MG63 (cell line): Measurements from ENCODE around the gene PRKCA. TPM values are rescaled to one million over a fixed set of nuclear protein-coding genes. Genes with fewer than 3 reads are reported as not detected.

ENCODE experiments used
- DNase-seq: peaks from one replicate; pipeline ENCODE4 v3.0.0-alpha.2; 2020
- H3K27me3 ChIP-seq: fragments of 250-450 bp; sonication (Bioruptor Pico); 2 replicates; pipeline ENCODE4 v1.5.1; 2020; ENCODE audit warnings: mild to moderate bottlenecking, moderate library complexity
- H3K36me3 ChIP-seq: fragments of 250-450 bp; sonication (Bioruptor Pico); 2 replicates; pipeline ENCODE4 v1.5.1; 2020; ENCODE audit warnings: mild to moderate bottlenecking, moderate library complexity
- H3K4me3 ChIP-seq: fragments of 250-450 bp; sonication (Bioruptor Pico); 2 replicates; pipeline ENCODE4 v1.5.1; 2020; ENCODE audit warnings: mild to moderate bottlenecking, moderate library complexity
- H3K9me3 ChIP-seq: fragments of 250-450 bp; sonication (Bioruptor Pico); 2 replicates; pipeline ENCODE4 v1.5.1; 2020; ENCODE audit warnings: mild to moderate bottlenecking, moderate library complexity
- total RNA-seq: library from RNA; depleted of rRNA; stranded (reverse); fragments of >200 nt; shearing (Covaris generic); gene quantifications from 2 replicates; pipeline ENCODE4 v1.2.3, GENCODE V29; 2014; ENCODE audit warnings: low replicate concordance

Gene PRKCA
- total RNA-seq, 1 experiment from 2014 or later, result 17.3 TPM

GRCh38 chr17:66749217-66749832 is 446.9 kb downstream of the PRKCA start:
- no peaks in the 10 kb centered on the region for H3K27me3 ChIP-seq
- H3K4me3 ChIP-seq, result no peak overlapping the region
- no peaks in the 10 kb centered on the region for H3K9me3 ChIP-seq
- no peak for DNase-seq
- no peaks in the 10 kb centered on the region; the same call in 1 of the 2 replicates for H3K36me3 ChIP-seq

DNA sequence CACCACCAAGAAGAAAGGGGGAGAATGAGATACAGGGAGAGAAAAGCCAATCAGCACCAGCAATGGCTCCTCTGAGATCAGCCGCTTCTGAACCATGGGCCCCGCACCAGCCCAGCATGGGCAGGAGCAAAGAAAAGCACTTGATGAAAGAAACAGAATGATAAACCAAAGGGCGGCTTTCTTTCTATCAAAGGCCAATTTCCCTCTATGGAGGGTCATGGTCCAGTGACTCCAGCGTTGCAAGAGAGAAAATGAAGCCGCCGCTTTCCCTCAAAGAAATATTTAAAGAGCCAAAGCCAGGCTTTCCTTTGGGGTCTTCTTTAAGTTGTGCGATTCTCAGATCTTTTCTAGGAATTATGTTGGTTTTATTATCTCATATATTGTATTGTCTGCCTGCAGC is 447.7 kb downstream of the PRKCA start:
- Histone ChIP-seq H3K36me3 (no peaks in the 10 kb centered on the region; the same call in 1 of the 2 replicates), H3K4me3 (no peak overlapping the region), H3K27me3 (no peaks in the 10 kb centered on the region), H3K9me3 (no peaks in the 10 kb centered on the region)
- no peak for DNase-seq

DNA sequence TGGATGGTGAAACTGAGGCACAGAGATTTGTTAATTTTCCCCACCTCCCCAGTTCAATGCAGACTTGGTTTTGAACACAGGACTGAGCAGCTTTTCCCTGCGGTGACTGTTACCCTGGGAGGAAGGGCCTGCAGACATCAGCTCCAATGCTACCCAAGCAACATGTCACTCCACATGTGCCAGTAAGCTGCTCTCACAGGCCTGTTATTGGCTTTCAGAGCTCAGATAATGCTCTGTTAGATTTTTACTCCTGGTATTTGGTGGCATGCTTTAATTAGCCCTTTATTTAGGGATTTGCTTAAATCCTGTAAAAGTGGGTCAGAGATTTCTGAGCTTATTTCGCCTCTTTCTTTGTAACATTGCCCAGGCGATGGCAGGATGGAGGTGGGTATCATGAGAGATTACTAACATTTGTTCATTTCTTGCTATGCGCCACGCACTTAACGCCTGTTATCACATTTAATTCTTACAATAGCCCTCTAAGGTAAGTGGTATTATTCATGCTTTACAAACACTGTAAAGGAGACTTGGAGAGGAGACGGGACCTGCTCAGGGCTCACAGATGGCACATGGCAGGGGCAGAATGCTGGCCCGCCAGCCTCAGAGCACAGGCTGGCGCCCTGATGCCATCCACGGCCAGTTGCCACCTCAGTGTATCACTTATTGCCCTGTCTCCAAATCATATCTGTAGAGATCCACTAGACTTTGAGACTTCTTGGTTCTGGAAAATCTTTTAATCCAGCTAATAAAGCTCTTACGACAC is 448.5 kb downstream of the PRKCA start:
- DNase-seq, result no peak
- Histone ChIP-seq H3K9me3 (no peaks in the 10 kb centered on the region), H3K36me3 (no peaks in the 10 kb centered on the region; the same call in 1 of the 2 replicates), H3K4me3 (no peak overlapping the region), H3K27me3 (no peaks in the 10 kb centered on the region)

- H3K27me3 ChIP-seq, result no peaks in the 10 kb centered on the region
- H3K36me3 ChIP-seq, result no peaks in the 10 kb centered on the region; the same call in 1 of the 2 replicates
These were observed 449.4 kb downstream of the PRKCA start for GRCh38 chr17:66751771-66752170.

GRCh38 chr17:66752411-66752810 is 450.0 kb downstream of the PRKCA start:
- DNase-seq, result no peak
- no peaks in the 10 kb centered on the region for H3K9me3 ChIP-seq
- H3K36me3 ChIP-seq, result no peaks in the 10 kb centered on the region; the same call in 1 of the 2 replicates
- no peaks in the 10 kb centered on the region for H3K27me3 ChIP-seq
- no peak overlapping the region for H3K4me3 ChIP-seq

More at GRCh38 chr17:66751771-66752170, 449.4 kb downstream of the PRKCA start:
- H3K9me3 ChIP-seq, result no peaks in the 10 kb centered on the region
- no peak for DNase-seq
- H3K4me3 ChIP-seq, result no peak overlapping the region

DNA sequence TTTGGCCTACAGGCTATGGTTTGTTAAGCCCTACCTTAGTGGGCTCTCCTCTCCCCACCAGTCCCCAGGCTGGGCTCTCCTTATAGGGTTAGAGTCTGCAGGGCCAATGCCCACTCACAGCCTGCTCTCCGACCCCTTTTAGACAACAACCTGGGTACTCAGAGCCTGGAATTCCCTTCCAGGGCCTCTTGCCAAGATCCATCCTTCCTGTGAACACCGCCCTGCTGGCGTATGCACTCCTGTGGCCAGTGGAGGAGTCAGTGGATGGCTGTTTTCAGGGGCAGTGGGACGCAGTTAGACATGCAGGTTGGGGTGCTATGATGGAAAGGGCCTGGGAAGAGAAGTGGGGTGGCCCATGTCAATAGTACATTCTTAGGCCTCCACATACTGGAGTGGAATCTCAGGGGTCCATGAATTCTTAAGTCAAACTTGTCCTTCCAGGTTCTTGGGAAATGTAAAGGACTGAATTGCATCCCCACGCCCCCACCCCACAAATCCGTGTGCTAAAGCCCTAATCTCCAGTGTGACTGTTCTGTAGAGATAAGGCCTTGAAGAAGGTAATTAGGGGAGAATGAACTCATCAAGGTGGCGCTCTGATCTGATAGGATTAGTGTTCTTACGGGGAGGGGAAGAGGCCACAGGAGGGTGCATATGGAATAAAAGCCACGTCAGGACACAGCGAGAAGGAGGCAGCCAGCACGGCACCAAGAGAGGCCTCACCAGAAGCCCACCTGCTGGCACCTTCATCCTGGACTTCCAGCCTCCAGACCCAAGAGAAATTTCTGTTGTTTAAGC is 450.9 kb downstream of the PRKCA start:
- no peak for DNase-seq
- Histone ChIP-seq H3K36me3 (no peaks in the 10 kb centered on the region; the same call in 1 of the 2 replicates), H3K27me3 (no peaks in the 10 kb centered on the region), H3K4me3 (no peak overlapping the region), H3K9me3 (no peaks in the 10 kb centered on the region)

- no peak overlapping the region for H3K4me3 ChIP-seq
- H3K27me3 ChIP-seq, result no peaks in the 10 kb centered on the region
- no peaks in the 10 kb centered on the region for H3K9me3 ChIP-seq
- no peaks in the 10 kb centered on the region; the same call in 1 of the 2 replicates for H3K36me3 ChIP-seq
- DNase-seq, result no peak
These were observed 452.9 kb downstream of the PRKCA start for GRCh38 chr17:66755101-66755943.

- Histone ChIP-seq H3K9me3 (no peaks in the 10 kb centered on the region), H3K27me3 (no peaks in the 10 kb centered on the region), H3K4me3 (no peak overlapping the region), H3K36me3 (no peaks in the 10 kb centered on the region)
- no peak for DNase-seq
These were observed 453.5 kb downstream of the PRKCA start for GRCh38 chr17:66755944-66756290.

DNA sequence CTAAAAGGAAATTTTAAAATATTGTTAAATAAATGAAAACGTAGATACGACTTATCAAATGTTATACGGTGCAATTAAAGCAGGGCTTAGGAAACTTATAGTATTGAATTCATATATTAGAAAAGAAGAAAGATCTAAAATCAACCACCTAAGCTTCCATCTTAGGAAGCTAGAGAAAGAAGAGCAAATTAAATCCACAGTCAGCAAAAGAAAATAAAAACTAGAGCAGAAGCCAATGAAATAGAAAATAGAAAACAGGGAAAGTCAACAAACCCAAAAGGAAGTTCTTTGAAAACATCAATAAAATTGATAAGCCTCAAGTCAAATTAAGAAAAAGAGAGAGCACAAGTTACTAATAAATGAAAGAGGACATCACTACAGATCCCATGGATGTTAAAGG is 457.9 kb downstream of the PRKCA start:
- Histone ChIP-seq H3K36me3 (peaks cover 2% of the 10 kb centered on the region; the same call in 1 of the 2 replicates), H3K27me3 (no peaks in the 10 kb centered on the region), H3K9me3 (no peaks in the 10 kb centered on the region), H3K4me3 (no peak overlapping the region)
- DNase-seq, result no peak

- Histone ChIP-seq H3K36me3 (peaks cover 2% of the 10 kb centered on the region; the same call in 1 of the 2 replicates), H3K4me3 (no peak overlapping the region), H3K9me3 (no peaks in the 10 kb centered on the region), H3K27me3 (no peaks in the 10 kb centered on the region)
- DNase-seq, result no peak
These were observed 459.9 kb downstream of the PRKCA start for GRCh38 chr17:66762276-66762675.

DNA sequence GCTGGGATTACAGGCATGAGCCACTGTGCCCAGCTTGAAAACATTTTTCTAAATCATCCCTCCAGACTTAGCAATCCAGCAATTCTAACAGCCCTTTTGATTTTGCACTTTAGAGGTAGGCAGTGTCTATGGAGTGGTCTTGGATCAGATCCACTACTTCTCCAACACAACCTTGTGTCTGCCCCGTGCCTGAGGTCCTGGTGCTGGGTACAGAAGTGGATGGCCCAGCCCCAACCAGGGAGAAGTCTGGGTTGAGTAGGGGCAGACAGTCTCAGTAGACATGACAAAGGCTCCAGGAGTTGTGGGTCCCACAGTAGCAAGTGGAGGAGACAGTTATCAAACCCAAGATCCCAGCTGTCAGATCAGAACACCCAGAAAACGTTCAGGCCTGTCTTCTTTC is 460.6 kb downstream of the PRKCA start:
- no peaks in the 10 kb centered on the region for H3K27me3 ChIP-seq
- H3K36me3 ChIP-seq, result peaks cover 2% of the 10 kb centered on the region; the same call in 1 of the 2 replicates

DNA sequence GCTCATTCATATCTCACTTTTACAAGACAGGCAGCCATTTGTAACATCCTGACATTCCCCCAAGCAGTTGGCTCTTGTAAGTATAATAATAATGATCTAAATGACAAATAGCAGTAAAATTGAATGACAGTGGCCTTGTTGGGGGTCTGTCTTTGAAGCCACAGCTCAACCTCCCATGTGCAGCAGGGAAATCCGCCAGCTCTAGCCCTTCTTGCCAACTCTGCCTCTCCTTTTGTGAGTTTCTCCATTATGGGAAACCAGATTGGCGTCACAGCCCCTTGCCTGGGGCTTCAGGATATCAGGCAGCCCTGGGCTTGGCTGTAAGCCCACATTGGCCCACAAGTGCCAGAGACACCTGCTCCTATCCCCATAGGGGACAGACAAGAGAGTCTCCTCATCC is 462.1 kb downstream of the PRKCA start:
- H3K27me3 ChIP-seq, result no peaks in the 10 kb centered on the region
- peaks cover 2% of the 10 kb centered on the region; the same call in 1 of the 2 replicates for H3K36me3 ChIP-seq
- no peaks in the 10 kb centered on the region for H3K9me3 ChIP-seq
- H3K4me3 ChIP-seq, result no peak overlapping the region
- DNase-seq, result no peak

More for the DNA sequence above, 460.6 kb downstream of the PRKCA start:
- DNase-seq, result no peak
- no peaks in the 10 kb centered on the region for H3K9me3 ChIP-seq
- H3K4me3 ChIP-seq, result no peak overlapping the region

GRCh38 chr17:66767154-66767933 is 464.9 kb downstream of the PRKCA start:
- no peak for DNase-seq
- Histone ChIP-seq H3K4me3 (no peak overlapping the region), H3K36me3 (peaks cover 2% of the 10 kb centered on the region; the same call in 1 of the 2 replicates), H3K9me3 (no peaks in the 10 kb centered on the region), H3K27me3 (no peaks in the 10 kb centered on the region)

- H3K36me3 ChIP-seq, result peaks cover 4% of the 10 kb centered on the region
- no peak overlapping the region for H3K4me3 ChIP-seq
- H3K27me3 ChIP-seq, result no peaks in the 10 kb centered on the region
- H3K9me3 ChIP-seq, result no peaks in the 10 kb centered on the region
- no peak for DNase-seq
These were observed 467.5 kb downstream of the PRKCA start for GRCh38 chr17:66769911-66770310.

DNA sequence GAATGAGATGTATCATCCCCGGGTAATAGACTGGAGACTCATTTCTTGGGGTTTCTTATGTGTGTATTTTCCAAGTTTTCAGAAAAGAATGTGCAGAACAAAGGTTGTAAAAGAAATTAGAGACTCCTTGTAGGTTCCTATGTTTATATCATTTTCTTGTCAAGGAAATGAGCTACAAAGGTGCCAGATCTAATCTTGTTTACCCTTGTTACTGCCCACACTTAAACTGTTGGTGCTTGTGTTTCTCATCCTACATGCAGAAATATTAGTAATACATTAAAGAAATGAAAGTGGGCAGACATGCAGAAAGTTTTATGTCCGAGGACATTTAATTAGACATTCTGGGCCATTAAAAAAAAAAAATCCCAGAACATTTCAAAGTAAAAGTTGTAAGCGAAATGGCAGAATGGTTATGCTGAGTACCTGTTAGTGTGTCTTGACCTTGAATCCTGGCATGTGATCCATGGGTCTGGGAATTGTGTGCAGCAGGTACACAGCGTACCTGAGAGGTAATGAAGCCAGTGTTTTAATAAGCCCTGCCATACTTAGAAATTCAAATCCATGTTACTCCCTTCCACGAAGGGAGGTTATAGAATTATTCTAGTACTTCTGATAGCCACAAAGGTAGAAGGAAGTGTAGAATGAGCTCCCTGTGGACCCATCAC is 469.9 kb downstream of the PRKCA start:
- Histone ChIP-seq H3K36me3 (peaks cover 12% of the 10 kb centered on the region), H3K9me3 (no peaks in the 10 kb centered on the region), H3K4me3 (no peak overlapping the region), H3K27me3 (no peaks in the 10 kb centered on the region)
- no peak for DNase-seq
